GM12892 (cell line): ENCODE measurements around the gene EPB41L2.

Source experiments
- POLR2A ChIP-seq: IDR thresholded peaks from 2 replicates; pipeline ENCODE4 v1.6.1; 2011; ENCODE audit warnings: low read depth, low read length, control low read depth
- TAF1 ChIP-seq: IDR thresholded peaks from 2 replicates; pipeline ENCODE4 v1.6.1; 2011; ENCODE audit warnings: low read depth, mild to moderate bottlenecking, control low read depth, low read length, borderline replicate concordance

DNA sequence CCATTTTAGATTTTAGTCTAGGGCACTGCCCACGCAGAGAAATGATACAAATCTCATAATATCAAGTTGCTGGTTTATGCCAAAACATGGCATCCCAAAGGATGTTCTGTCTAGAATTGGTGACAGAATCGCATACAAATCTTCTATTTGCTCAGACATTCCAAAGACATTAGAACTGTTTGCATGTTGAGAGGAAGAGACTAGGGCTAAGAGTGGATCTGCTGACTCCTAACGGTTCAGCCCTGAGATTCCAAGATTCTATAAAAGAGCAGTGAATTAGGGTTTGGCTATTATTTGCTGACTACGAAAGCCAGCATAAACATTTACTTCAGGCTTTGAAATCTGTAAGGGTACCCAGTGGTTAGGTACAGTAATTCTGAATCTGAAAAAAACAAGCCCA lies 3.6 kb downstream of the EPB41L2 start:
- TF ChIP-seq TAF1 = no peak
- no peak for TF ChIP-seq POLR2A
